GM12892 (cell line): ENCODE data around the gene MACROD2.

Experiments
- POLR2A ChIP-seq: IDR thresholded peaks from 2 replicates; pipeline ENCODE4 v1.6.1; 2011; ENCODE audit warnings: low read depth, low read length, control low read depth
- POLR2AphosphoS5 ChIP-seq: IDR thresholded peaks from 2 replicates; pipeline ENCODE4 v1.6.1; 2011; ENCODE audit warnings: low read depth, low read length, control low read depth
- TAF1 ChIP-seq: IDR thresholded peaks from 2 replicates; pipeline ENCODE4 v1.6.1; 2011; ENCODE audit warnings: low read depth, mild to moderate bottlenecking, control low read depth, low read length, borderline replicate concordance

GRCh38 chr20:14531786-14532185 is 536.5 kb downstream of the MACROD2 start:
- no peak for TF ChIP-seq TAF1
- no peak for TF ChIP-seq POLR2AphosphoS5
- no peak for TF ChIP-seq POLR2A
